Stimulated activated CD4-positive, alpha-beta T cell treated with anti-CD3 and anti-CD28 coated beads, TNF-alpha, amount 100 ng/mL, for 48 hours (primary cell): Measurements from ENCODE around the gene ENHO.

Source experiments
- DNase-seq, 3 donors: peaks; one replicate each; pipeline ENCODE4 v3.0.0-alpha.2; 2020; ENCODE audit warnings: low read depth in 3 of 3

Gene ENHO

DNA sequence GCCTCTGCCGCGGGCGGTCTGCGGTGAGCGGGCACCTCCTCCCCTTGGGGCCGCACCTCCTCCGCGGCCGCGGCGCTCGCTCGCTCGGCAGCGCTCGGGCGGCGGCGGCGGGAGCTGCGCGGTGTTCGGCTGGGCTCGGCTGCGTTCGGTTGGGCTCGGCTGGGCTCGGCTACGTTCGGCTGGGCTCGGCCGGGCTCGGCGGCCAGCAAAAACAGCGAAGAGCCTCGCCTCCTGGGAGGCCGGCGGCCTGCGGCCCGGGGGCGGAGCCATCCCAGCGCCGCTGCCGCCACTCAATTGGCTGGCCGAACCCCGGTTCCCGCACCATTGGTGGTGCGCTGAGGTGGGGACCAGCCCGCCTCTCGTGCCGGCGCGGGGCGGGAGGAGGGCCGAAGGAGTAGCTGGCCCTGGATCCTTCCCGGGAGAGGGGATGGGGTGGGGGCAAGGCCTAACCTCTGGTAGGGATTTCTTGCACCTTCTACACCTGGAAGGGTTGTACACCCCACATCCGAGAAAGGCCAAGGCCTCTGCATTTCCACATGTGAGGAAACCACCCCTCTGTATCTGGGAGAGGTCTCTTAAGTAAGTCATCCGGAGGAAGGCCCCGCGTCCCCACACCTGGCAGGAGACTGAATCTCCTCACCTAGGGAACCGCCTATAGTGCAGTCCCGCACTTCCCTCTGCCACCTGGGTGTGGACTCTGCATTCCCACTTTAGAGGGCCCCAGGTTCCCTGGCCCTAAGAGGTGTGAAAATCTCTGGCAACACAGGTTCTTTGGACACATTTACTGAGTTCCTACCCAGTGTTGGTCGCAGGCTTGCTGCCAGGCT, at the start of gene ENHO:
TSS of gene ENHO (minus strand) at position 20 of the 827 bp plus-strand sequence. CDS start 1,295 bp downstream, outside the sequence.
- peak; percentile 73 to 81 (median 78) for DNase-seq

DNA sequence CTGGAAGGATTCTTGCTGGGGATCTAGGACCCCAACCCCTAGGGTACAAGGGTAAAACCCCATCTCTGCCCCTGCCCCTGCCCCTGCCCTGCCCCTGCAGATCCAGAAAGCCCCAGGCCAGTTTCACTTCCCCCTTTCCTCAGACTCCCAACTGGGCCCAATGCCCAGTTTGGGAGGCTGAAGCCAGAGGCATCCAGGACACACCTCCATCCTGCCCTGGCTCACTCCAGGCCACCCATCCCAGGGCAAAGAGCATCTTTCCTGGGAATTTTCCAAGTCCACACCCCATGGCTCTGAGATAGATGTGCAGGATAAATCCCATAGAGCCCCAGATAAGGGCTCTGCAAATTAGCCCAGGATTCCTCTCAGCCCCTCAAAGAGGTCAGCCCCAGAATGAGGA, 49.3 kb upstream of the ENHO start:
- no peak for DNase-seq

DNA sequence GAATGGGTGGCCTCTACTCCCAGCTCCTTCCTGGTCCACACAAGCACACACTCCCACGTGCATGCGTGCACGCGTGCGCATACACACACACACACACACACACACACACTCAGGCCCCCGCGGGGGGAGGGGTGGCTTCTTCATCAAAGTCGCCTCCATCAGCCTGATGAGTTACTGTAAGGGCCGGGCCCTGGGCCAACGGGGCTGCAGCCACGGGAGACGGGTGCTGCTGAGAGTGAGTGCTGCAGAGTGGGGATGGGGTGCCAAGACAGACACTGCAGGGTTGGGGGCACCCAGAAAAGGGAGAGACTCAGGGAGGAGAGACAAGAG, 48.7 kb upstream of the ENHO start:
- DNase-seq: no peak

DNA sequence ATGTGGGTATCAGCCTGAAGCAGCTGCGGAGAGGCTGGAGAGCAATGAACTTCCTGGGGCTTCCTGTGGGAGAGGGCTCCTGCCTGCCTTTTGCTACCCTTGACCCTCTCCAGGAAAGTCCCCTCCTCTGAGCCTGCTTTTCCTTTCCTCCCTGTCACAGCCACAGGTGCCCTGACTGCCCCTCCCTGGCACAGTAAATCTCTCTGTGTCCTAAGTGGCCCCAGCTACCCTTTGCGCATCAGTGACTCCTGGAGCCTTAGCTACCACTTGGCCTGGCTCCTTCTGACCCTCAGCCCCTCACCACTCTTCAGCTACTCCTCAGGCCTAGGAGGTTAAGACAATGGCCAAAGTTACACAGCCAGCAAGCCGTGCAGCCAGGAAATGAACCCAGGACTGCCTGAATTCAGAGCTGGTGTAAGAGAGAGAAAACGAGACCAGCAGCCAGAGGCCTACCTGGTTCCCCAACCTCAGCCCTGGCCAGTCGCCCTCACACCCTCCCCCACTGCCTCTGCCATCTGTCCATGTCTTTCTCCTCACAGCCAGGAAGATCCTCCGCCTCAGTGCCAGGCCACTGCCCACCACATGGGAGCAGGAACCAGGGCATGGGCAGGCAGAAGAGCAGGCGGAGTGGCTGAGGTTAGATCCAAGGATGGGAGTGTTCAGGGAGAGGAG, 48.2 kb upstream of the ENHO start:
- no peak for DNase-seq

DNA sequence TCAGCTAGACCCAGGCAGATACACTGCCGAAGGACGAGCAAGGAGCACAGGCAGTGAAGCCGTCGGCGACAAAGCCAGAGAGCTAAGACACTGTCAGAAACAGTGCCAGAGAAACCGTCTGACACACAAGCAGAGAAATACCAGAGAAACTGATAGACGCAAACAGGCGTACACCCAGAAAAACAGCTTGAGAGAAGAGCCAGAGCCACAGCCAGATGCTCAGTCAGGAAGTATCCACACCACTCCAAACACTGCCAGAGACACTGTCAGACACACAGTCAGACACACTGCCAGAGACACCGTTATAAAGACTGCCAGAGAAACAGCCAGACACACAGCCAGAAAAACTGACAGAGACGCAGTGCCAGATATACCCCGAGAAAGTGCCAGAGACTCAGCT, 47.6 kb upstream of the ENHO start:
- no peak for DNase-seq

DNA sequence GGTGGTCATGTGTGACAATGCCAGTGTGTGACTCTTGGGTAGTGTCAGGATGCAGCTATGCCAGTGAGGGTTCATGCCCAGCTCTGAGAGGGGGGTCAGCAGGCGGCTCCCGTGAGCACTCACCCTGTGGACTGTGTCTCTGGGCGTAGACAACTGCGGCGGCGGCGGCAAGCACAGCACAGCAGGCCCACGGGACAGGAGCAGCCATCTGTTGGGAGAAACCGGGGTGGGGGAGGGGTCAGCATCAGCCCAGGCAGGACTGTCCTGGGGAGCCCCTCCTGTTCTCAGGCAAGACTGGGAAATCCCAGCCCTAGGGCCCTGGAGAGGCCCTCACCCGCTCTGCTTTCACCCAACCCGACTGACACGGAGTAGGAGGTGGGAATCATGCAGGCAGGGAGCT, 46.0 kb upstream of the ENHO start:
- no peak for DNase-seq

DNA sequence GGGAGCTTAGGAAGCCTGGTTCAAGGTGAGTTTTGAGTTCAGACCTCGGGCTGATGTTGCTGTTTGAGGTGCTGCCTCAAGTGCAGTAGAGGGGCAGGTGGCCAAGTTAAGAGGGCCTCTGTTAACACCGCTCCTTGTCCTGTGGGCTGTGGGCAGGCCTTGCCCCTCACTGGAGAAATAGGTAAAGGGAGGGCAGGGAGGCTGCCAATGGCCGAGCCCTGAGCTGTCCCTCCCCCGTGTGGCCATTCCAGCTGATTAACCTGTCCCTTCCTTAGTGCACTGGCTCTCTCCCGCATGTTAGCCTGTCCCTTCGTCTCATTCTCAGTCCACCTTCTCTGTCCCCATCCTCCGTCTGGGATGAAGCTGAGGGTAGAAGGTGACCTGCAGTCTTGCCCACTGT, 45.3 kb upstream of the ENHO start:
- DNase-seq: no peak

DNA sequence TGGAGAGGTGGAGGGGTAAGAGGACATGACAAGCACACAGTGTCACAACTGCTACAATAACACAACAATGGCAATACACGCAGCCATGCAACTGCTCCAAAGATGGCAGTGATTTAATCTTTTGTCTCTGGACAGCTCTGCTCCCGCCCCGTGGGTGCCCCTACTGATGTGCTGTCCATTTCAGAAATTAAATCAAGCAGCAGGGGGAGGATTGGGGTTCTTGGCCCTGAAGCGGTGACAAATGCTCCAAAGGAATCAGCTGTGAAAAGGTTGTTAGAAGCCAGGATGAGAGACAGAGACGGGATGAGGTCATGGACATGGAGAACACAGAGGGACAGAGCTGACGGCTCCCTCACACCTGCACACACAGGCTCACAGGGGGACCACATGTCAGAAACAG, 44.2 kb upstream of the ENHO start:
- no peak for DNase-seq

DNA sequence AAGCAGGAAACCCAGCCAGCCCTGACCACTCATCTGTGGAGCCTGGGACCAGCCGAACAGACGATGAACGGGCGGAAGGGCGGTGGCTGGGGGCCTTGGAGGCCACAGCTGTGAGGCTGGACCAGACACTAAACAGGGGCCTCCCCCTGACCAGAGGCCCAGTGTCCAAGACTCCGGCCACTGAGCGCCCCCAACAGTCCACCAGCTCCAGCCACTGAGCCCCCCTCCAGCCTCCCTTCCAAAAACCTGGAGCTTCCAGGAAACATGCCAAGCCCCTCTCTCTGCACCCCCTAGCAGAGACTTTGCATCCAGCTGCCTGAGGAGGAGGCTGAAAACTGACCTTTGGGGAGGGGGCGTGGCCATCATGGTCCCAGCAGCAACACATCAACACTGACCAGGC, 43.5 kb upstream of the ENHO start:
- no peak for DNase-seq

DNA sequence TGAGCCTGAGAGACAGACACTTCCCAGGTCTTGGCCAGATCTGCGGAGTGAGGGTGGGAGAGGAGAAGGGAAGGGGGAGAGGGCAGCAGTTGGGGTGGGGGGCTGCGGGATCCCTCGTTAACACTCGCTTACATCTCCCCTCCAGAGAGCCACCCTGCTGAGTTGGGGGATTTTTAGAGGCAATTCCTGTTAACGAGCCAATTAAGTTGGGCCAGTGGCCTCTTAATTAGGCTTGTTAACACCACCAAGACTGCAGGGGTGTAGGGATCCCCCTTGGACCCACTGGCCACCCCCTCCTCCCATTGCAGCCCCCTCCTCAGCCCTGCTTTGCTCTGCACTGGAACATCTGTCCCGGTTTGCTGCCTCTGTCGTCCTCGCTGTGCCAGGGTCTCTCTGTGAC, 43.1 kb upstream of the ENHO start:
- no peak for DNase-seq

DNA sequence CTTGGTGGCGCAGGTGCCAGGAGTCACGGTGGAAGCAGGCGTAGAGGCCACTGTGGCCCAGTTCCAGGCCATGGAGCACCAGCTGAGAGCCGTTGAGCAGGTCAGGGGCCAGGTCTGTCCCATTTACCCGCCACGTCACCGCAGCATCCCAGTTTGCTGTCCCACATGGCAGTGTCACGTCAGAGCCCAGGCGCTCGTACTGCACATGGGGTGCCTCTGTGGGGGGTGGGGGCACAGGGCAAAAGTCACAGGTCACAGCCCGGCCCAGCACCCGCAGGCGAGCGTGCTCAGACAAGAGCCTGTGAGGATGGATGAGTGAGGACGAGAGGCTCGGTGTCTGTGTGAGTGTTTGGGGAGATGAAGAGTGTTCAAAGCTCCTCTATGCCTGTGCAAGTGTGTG, 41.8 kb upstream of the ENHO start:
- DNase-seq: no peak

DNA sequence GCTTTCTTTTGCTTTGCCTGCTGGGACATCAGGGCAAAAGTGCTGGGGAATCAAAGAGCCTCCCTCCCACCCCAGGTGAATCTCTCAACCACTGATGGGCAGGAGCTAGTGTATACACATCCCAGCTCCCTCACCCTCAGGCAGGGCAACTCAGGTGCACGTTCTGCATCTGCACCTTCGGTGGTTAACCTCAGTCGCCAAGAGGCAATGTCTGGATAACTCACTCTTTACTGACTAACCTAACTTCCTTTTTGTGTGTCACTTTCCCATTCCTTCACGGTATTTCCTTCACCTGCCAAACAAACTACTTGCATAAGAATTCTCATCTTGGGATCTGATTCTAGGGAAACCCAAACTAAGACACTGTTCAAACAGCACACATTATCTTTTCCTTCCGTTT, 40.5 kb upstream of the ENHO start:
- DNase-seq: no peak

DNA sequence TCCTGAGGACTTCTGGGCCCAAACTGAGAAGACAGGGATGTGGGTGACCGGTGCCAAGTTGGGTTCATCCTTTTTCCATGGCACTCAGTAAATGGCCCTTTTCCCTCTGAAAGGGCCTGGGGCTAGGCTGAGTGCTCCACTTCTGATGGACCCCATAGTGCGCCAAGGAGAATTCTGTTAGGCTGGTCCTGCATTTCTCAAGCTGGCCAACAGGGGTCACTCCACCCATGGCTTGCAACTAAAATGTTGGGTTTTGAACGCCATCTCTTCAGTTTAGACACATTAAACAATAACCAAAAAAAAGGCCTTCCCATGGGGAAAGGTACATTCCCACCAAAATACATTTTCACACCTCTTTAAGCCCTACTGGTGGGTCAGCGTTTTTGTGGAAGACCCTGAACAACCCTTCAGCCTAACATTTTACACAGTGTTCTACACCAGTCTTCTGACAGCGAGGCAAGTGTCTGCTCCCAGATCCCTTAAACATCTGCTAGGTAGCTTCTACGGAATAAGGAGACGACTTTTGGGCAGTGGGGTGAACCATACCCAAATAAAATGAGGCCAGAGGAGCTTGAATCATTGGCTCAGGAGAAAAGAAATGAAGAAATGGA, 39.5 kb upstream of the ENHO start:
- DNase-seq: peak in 1 of 3 donors; percentile 13

DNA sequence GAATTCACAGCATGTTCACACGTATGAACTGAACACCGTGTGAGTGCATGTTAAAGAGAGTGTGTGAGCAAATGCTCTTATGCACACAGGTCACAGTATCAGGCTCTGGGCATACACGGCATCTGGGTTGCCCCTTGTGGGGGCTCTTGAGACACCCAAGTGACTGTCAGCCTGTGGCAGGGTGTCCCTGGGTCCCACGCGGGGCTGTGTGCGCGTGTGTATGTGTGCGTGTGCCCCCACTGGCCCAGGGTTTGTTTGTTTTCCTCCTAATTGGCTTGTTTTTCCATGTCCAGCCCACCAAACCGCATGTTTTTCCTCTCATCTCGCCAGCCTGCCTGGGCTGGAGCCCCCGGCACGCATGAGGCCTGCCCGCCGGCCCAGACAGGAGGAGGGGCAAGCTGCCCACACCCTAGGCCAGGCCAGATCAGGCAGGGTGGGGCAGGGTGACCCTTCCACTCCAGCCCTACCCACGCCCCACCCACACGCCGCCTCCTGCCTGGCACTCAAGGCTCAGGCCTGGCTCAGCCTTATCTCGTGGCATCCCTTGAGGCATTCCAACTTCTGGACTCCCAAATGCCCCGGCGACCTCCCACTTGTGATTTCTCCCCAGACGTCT, 37.9 kb upstream of the ENHO start:
- no peak for DNase-seq

DNA sequence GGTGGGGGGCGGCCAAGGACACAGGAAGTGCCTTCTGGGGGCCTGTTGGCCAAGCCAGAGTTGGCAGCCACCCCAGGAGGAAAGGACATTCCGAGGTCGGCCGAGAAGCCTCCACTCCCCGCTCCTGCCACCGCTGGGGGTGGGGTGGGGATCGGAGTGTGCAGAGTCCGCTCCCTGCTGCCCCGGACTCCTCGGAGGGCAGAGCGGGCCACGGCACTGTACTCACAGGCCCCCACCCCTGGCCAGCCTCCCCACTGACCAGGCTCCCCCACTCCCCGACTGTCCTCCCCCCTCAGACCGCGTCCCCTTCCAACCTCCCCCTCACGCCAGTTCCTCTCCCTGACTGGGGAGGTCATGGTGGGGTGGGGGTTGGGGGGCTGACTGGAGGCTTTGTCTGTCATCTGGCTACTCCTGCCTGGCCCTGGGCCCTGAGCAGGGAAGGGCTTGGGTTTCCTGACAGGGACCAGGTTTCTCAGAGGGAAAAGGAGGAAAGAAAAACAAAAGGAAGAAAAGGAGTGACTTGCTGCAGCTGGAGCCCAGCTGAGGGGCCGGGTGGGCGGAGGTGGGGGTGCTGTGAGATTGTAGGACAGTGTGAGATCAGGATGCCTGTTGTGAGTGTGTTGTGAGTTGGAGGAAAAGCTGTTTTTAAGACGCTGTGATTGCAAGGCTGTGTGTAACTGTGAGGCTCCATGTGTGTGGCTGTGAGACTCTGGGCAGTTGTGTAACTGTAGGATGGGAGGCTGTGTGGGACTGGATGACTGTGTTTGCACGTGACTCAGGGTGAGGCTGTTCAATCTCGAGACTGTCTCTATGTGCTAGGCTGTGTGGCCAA, 37.0 kb upstream of the ENHO start:
- no peak for DNase-seq

DNA sequence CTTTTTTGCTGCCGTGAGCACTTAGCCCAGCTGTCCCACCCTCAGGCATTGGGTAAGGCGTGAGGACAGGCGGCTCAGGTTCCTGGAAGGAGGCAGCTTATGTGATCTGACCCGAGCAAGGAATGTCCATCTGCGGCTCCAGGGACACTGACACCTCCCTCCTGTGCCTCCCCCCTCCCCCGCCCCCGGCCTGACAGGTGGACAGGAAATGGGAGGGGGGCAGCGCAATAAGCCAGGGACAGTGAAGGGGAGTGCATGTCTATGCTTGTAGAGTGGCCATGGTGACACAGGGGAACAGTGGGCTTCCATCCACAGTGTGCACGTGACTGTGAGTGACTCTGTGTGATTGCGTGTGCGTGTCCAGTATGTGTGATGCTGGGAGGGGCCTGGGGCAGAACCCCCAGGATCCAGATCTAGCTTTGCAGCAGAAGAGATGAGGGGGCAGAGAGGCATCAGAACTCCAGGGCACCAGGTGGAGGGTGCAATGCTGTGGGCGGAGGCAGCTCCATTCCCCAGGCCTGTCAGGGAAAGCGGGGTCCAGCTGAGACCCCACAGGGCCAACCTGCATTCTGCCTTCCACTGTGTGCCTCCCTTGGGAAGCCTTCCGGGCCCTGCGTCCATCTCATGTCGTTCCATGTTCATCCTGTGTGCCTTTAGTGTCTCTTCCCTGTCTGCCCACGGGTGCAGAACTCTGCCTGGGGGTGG, 36.3 kb upstream of the ENHO start:
- DNase-seq: no peak

DNA sequence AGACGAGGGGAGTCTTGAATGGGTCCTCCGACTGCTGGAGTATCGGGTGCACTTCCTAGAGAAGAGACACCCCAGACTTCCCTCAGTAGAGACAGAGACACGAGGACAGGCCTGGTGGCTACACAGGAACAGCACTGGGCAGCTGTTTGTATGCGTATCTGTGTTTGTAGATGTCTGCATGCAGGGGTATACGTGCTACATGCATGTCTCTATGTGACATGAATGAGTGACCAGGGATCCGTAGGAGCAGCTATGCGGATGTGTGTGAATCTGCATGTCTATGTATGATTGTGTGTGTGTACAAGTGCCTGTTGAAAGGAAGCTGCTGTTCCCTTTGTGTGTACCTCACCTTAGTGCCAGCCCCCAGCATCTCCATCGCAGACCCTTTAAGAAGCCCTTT, 35.6 kb upstream of the ENHO start:
- DNase-seq: no peak

DNA sequence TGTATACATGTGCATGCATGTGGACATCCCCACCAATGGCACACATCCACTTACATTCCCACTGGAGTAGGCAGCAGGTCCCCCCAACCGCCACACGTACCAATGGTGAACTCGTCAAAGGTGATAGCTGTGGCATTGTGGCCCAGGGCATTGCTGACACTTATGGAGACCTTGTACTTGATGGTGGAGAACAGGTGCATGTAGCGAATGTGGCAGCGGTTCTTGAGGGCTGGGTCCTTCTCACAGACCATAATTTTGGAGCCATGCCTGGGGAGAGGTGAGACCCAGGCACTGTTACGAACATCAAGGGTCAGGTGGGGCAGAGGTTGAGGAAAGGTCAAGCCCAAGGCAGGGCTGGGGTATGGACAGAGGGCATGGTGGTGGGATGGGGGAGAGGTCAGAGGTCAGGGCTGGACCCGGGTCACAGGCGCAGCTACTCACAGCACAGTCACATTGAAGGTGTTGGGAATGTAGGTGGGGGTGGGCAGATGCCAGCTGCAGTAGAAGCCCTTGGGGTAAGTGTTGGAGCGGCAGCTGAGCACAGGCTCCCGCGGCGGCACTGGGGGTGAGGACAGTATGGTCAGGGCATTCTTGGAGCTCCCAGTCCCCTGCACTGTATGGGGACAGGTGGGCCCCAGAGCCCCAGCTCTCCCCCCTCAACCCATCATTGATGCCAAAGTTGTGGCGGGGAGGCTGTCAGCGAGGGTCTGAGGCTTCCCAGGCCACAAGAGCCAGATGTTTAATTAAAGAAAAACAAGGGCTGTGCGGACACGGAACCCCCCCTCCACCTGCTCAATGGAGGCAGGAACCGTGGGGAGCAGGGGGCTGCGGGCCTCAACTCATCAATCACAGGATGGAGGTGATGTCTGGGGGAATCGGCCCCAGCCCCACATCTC, 34.9 kb upstream of the ENHO start:
- DNase-seq: no peak

DNA sequence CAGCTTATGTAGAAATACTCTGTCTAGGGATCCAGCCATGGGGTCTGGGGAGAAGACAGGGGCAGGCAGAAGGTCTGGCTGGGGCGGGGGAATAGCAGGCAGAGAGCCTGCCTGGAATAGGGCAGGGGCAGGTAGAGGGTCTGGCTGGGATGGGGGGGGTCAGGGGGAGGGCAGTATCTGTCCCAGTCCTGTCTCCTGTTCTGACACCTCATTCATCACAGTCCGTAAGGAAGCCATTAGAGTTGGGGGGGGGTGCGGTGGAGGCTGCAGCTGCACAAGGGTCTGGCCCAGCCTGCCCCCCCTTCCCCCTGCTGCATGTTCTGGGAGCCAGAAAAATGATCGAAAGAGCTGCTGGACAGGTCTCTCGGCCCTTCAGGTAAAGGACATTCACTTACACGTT, 34.2 kb upstream of the ENHO start:
- no peak for DNase-seq

DNA sequence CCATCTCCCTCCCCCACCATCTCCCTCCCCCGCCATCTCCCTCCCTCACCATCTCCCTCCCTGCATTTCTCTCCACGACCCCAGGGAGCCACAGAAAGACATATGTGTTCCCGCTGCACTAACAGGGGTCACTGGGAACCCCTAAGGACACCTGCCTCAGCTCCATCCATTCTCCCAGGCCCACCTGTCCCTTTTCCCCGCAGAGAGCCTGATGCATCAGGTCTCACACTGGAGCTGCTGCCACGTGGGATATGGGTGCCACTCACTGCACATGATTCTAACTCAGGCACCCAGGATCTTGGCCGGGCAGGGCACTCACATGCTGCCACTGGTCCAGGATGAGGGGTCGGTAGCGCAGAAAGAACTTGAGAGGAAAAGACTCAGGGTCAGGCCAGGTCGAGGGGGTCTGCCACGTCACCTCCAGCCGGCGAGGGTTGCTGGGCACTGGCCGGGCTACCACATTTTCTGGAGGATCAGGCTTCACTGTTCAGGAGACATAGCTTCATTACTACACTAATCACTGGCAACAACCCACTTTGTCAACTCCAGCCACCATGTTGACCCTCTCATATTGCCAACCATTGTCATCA, 33.2 kb upstream of the ENHO start:
- DNase-seq: no peak
